Body of pancreas (tissue), 4 donors: ENCODE data around the gene ABCA3.

ENCODE experiments used
- CTCF ChIP-seq, 7 experiments: fragments of 450-650 bp in 4 of 7; fragments of 200-600 bp in 3 of 7; sonication (generic) in 3 of 7; IDR thresholded peaks; one replicate each; pipeline ENCODE4 v1.5.1; 2016 to 2019; ENCODE audit warnings: antibody characterized with exemption in 7 of 7
- POLR2A ChIP-seq, 3 donors: fragments of 450-650 bp; IDR thresholded peaks; one replicate each; pipeline ENCODE4 v1.6.1; 2016; ENCODE audit warnings: antibody characterized with exemption in 3 of 3, mild to moderate bottlenecking in 2 of 3

- TF ChIP-seq CTCF (IDR thresholded peaks at IDR 0.05) (no peak), POLR2A (IDR thresholded peaks at IDR 0.05) (no peak)
Measured at GRCh38 chr16:2373176-2373575, 32.6 kb upstream of the ABCA3 start.
